ENCODE data around the gene CDK2AP2.

- TF ChIP-seq CTCF (IDR thresholded peaks at IDR 0.05) (no peak), POLR2AphosphoS5 (IDR thresholded peaks at IDR 0.05) (no peak), POLR2A (IDR thresholded peaks at IDR 0.05) (no peak)
These were observed 23.1 kb downstream of the CDK2AP2 start for GRCh38 chr11:67484847-67485311.

Measured in upper lobe of left lung (tissue), 4 donors.